ENCODE results near the gene FAM89B.
"Not testable (repeated sequence)": the region's sequence is repeated elsewhere in the genome, so short reads cannot be mapped to it uniquely, and the experiment has no call there.

Gene FAM89B

DNA sequence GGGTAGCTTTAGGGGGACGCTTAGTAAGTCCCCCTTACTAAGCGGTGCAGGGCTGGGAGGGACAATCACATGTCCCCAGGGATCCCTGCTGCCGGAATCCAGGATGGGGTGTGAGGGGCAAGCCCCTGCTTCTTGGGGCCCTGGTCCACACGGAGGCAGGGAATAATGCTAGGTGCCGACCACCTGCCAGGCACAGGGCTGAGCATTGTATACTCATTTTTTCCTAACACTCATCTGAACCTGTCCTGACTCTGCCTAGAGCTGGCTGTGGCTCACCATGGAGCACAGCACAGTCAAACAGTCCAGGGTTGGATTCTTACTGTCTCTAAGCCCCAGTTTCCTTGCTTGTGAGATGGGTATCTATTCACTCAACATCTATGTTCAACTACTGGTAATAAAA, 12.8 kb upstream of the FAM89B start:
- DNase-seq (ENCODE audit: low spot score): no peak
- Histone ChIP-seq H3K27ac (peak overlapping the region; percentile 97 to 99), H3K4me3 (peak overlapping the region; percentile 82)
- TF ChIP-seq, protein P1, sequence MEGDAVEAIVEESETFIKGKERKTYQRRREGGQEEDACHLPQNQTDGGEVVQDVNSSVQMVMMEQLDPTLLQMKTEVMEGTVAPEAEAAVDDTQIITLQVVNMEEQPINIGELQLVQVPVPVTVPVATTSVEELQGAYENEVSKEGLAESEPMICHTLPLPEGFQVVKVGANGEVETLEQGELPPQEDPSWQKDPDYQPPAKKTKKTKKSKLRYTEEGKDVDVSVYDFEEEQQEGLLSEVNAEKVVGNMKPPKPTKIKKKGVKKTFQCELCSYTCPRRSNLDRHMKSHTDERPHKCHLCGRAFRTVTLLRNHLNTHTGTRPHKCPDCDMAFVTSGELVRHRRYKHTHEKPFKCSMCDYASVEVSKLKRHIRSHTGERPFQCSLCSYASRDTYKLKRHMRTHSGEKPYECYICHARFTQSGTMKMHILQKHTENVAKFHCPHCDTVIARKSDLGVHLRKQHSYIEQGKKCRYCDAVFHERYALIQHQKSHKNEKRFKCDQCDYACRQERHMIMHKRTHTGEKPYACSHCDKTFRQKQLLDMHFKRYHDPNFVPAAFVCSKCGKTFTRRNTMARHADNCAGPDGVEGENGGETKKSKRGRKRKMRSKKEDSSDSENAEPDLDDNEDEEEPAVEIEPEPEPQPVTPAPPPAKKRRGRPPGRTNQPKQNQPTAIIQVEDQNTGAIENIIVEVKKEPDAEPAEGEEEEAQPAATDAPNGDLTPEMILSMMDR (IDR thresholded peaks at IDR 0.05): no peak

DNA sequence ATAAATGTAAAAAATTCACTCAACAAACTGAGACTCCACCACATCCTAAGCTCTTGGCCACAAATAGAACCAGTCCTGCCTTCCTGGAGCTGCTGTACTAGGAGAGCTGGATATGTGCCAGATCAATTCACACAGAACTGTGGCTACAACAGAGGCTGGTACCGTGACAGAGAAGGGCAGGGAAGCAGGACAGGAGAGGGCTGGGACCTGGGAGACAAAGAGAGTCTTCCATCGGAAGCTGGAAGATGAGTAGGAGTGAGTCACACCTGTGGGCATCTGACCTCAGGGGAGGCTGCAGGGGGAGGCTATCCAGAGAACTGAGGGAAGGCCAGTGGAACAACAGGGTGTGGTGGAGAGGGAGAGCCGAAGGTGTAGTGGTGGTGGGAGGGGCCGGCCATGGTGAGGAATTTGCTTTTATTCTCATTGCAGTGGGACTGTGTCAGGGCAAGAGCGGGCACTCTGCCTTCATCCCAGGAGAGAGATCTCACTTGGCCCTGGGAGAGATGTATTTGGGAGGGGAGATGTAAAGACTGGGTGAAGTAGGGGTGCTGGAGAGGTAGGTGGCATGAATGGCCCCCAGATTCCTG, 12.3 kb upstream of the FAM89B start:
- DNase-seq (ENCODE audit: low spot score): no peak
- H3K4me3 ChIP-seq: peak overlapping the region; percentile 26
- TF ChIP-seq, protein P1 (IDR thresholded peaks at IDR 0.05): no peak
- peak overlapping the region; percentile 97 to 99 for H3K27ac ChIP-seq

DNA sequence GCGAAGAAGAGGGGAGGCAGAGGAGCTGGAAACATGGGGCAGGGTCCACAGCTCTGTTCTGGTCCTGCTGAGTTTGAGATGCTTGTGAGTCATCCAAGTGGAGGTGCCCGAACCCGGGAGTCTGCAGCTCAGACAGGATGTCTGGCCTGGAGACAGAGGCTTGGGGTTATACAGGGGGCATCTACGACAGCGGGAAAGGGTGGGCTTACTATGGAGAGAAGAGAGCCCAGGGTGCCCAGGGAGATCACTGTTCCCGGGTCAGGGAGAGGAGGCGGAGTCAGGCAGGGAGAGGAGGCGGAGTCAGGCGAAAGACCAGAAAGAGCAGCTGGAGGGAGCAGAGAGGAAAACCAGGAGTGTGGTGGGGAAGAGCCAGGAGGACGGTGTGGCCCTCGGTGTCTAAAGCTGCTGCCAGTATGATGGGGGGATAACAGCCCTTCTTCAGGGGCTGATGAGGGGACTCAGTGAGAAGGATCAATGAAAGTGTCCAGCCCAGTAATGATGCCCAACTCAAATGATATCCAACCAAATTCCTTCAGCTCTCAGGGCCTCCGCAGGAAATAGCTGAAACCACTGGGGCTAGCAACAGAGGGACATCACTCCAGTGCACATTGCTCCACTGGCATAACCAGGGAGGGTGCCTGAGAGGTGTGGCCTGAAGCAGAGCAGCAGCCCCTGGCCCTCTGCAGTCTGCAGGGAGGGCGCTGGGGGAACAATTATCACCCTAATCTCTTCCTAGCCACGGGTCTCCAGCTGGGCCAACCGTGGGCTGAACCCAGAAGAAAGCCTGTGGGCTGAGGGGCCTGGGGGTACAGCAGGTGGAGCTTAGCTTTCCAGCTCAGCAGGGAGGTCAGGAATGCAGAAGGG, 11.6 kb upstream of the FAM89B start:
- TF ChIP-seq, protein P1 (IDR thresholded peaks at IDR 0.05): no peak
- Histone ChIP-seq H3K4me3 (peak overlapping the region; percentile 5), H3K27ac (peak overlapping the region; percentile 97 to 99)
- DNase-seq (ENCODE audit: low spot score): no peak

DNA sequence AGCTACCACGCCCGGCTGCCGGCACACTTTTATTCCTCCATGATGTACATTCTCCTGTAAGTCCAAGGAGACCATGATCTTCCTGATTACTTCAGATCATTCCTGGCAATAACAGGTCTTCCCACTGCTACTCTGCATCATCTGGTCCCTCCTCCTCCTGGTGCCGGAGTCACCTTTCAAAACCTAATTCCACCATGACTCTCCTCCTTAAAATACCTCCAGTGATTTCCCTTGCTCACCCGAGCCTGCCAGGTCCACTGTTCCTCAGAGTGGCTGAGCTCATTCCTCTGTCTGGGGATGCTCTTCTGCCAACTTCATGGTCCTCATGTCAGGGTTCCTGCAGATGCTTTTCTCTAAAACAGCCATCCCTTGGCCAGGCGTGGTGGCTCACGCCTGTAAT, 10.3 kb upstream of the FAM89B start:
- H3K27ac ChIP-seq: no peak overlapping the region
- TF ChIP-seq, protein P1 (IDR thresholded peaks at IDR 0.05): no peak
- no peak for DNase-seq (ENCODE audit: low spot score)
- H3K4me3 ChIP-seq: no peak overlapping the region

DNA sequence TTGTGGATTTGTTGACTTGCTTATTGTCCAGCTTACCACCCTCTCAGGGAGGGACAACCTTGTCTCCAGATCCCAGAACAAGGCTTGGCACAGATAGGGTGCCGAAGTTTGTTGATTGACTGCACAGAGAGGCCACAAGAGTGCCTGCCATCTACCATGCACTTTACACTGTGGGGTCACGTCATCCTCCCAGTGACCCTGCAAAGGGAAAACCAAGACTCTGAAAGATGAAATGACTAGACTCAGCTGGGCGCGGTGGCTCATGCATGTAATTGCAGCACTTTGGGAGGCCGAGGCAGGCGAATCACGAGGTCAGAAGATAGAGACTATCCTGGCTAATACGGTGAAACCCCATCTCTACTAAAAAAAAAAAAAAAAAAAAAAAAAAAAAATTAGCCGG, 9.6 kb upstream of the FAM89B start:
- H3K27ac ChIP-seq: no peak overlapping the region
- no peak for DNase-seq (ENCODE audit: low spot score)

DNA sequence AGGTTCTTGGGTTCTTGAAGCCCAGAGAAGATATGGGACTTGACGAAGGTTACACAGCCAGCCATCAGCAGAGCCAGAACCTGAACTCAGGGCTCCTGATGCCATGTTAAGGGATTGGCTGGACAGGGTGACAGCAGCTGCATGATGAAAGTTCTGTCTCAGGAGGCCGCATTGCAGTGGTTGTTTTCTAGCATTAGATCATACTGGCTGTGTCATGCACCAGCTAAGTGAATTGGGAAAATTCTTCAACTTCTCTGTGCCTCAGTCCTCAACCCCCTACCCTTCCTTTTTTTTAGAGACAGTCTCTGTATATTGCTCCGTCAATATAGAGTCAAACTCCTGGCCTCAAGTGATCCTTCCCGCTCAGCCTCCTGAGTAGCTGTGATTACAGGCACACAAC, 8.7 kb upstream of the FAM89B start:
- Histone ChIP-seq H3K27ac (peak overlapping the region in 1 of 2 donors; percentile 29), H3K4me3 (no peak overlapping the region)
- TF ChIP-seq, protein P1 (IDR thresholded peaks at IDR 0.05): no peak
- no peak for DNase-seq (ENCODE audit: low spot score)

More for the DNA sequence above, 9.6 kb upstream of the FAM89B start:
- no peak overlapping the region for H3K4me3 ChIP-seq
- TF ChIP-seq, protein P1 (IDR thresholded peaks at IDR 0.05): no peak

DNA sequence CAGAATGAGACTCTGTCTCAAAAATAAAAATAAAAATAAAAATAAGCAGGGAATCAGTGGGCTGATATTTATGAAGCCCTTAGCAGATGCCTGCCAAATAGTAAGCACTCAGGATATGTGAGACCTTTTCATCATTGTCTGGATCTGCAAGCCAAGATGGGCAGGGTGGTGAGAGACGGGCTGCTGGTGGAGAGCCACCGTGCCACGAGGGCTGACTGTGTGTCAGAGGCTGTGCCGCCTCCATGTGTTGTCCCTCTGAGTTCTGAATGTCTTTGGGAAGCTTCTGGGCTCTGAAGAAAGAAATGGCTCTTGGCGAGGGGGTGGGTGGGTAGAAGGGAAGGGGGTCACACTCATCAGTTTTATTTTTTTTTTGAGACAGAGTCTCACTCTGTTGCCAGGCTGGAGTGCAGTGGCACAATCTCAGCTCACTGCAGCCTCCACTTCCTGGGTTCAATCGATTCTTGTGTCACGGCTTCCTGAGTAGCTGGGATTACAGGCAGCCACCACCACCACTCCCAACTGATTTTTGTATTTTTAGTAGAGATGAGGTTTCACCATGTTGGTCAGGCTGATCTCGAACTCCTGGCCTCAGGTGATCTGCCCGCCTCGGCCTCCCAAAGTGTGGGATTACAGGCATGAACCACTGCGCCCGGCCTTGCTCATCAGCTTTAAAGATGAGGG, 7.3 kb upstream of the FAM89B start:
- H3K4me3 ChIP-seq; DNase-seq (ENCODE audit: low spot score): not testable (repeated sequence)
- H3K27ac ChIP-seq: peak overlapping the region in 1 of 2 donors; percentile 24

All from coronary artery (tissue), 2 donors.